Bronchial epithelial cell (primary cell): ENCODE measurements around the gene UCK1. TPM values are rescaled to one million over a fixed set of nuclear protein-coding genes. Genes with fewer than 3 reads are reported as not detected.

Experiments
- DNase-seq: peaks from one replicate; pipeline ENCODE4 v3.0.0-alpha.2; 2010; ENCODE audit warnings: low read depth
- FAIRE-seq: peaks from 2 replicates; lab custom pipeline; 2011; peaks lifted over from hg19 to GRCh38; lab: Jason Lieb, UNC
- H3K27me3 ChIP-seq: 2 replicates; pipeline ENCODE4 v1.5.1; 2011; ENCODE audit warnings: low read length; ENCODE audit not compliant: control insufficient read depth, insufficient read depth
- H3K36me3 ChIP-seq: 2 replicates; pipeline ENCODE4 v1.5.1; 2011; ENCODE audit warnings: low read length; ENCODE audit not compliant: control insufficient read depth, insufficient read depth
- H3K4me3 ChIP-seq: 2 replicates; pipeline ENCODE4 v1.5.1; 2011; ENCODE audit warnings: mild to moderate bottlenecking, low read depth, low read length, control low read depth
- CTCF ChIP-seq: IDR thresholded peaks from 2 replicates; pipeline ENCODE4 v1.5.1; 2011; ENCODE audit warnings: mild to moderate bottlenecking, moderate library complexity, low read length, control low read depth, inconsistent platforms; ENCODE audit not compliant: insufficient read depth, severe bottlenecking
- total RNA-seq: library from RNA; depleted of rRNA; stranded (reverse); fragments of >200 nt; gene quantifications from 2 replicates; pipeline ENCODE4 v1.2.1, GENCODE V29; 2014

UCK1 gene
- total RNA-seq, 1 donor from 2014 or later: 15.0 TPM

GRCh38 chr9:131503626-131504465 lies 27.2 kb downstream of the UCK1 start:
- no peak for FAIRE-seq
- DNase-seq: peak; percentile 60
- peak overlapping the region; percentile 84 for H3K4me3 ChIP-seq

GRCh38 chr9:131502781-131503625 lies 28.1 kb downstream of the UCK1 start, which contains the start of gene POMT1:
TSS of gene POMT1 (plus strand) at chr9:131502918. CDS start at chr9:131504219, 1,301 bp downstream.
- Histone ChIP-seq H3K36me3 (peaks cover 10% of the 10 kb centered on the region), H3K27me3 (no peaks in the 10 kb centered on the region), H3K4me3 (peak within 1 kb of the TSS; percentile 84)
- DNase-seq (peak; percentile 60), FAIRE-seq (no peak)
- no peak for TF ChIP-seq CTCF

More at GRCh38 chr9:131503626-131504465, 27.2 kb downstream of the UCK1 start:
- H3K36me3 ChIP-seq: peaks cover 10% of the 10 kb centered on the region
- no peaks in the 10 kb centered on the region for H3K27me3 ChIP-seq
- peak; percentile 14 for TF ChIP-seq CTCF

- TF ChIP-seq CTCF: no peak
- Histone ChIP-seq H3K36me3 (peaks cover 18% of the 10 kb centered on the region), H3K4me3 (no peak overlapping the region), H3K27me3 (no peaks in the 10 kb centered on the region)
- FAIRE-seq: no peak
- peak; percentile 73 for DNase-seq
Measured at GRCh38 chr9:131500939-131501541, 30.0 kb downstream of the UCK1 start.

GRCh38 chr9:131500377-131500776 lies 30.7 kb downstream of the UCK1 start:
- Histone ChIP-seq H3K4me3 (no peak overlapping the region), H3K36me3 (peaks cover 24% of the 10 kb centered on the region), H3K27me3 (no peaks in the 10 kb centered on the region)
- DNase-seq (peak; percentile 34), FAIRE-seq (no peak)
- no peak for TF ChIP-seq CTCF

GRCh38 chr9:131499254-131499767 lies 31.8 kb downstream of the UCK1 start:
- FAIRE-seq (no peak), DNase-seq (no peak)
- H3K4me3 ChIP-seq: no peak overlapping the region
- TF ChIP-seq CTCF: no peak
- no peaks in the 10 kb centered on the region for H3K27me3 ChIP-seq
- peaks cover 28% of the 10 kb centered on the region for H3K36me3 ChIP-seq
